Mesendoderm (in vitro differentiated cells): ENCODE measurements around the gene SHANK1.

Experiments used
- DNase-seq: peaks from one replicate; pipeline ENCODE4 v3.0.0; 2013
- H2AK5ac ChIP-seq: 2 replicates; pipeline ENCODE4 v1.6.1; 2013; ENCODE audit warnings: low read length, inconsistent platforms
- H2BK120ac ChIP-seq: 2 replicates; pipeline ENCODE4 v1.6.1; 2013; ENCODE audit warnings: low read depth, mild to moderate bottlenecking, low read length, moderate library complexity, mixed read lengths
- H2BK15ac ChIP-seq: replicated peaks from 2 replicates; pipeline ENCODE4 v1.6.1; 2013; ENCODE audit warnings: low read depth, mild to moderate bottlenecking, moderate library complexity
- H2BK5ac ChIP-seq: 2 replicates; pipeline ENCODE4 v1.6.1; 2013; ENCODE audit warnings: low read length, inconsistent platforms
- H3K18ac ChIP-seq: 2 replicates; pipeline ENCODE4 v1.6.1; 2013; ENCODE audit warnings: mild to moderate bottlenecking, low read length, mixed read lengths
- H3K23ac ChIP-seq: one replicate; pipeline ENCODE4 v1.6.1; 2013; ENCODE audit warnings: low read length
- H3K27ac ChIP-seq: 2 replicates; pipeline ENCODE4 v1.5.1; 2013; ENCODE audit warnings: low read depth, mild to moderate bottlenecking, inconsistent platforms, low read length, moderate library complexity
- H3K27me3 ChIP-seq: 2 replicates; pipeline ENCODE4 v1.6.1; 2013; ENCODE audit warnings: low read length, control low read depth, mild to moderate bottlenecking, inconsistent platforms; ENCODE audit not compliant: insufficient read depth, poor library complexity
- H3K36me3 ChIP-seq: 2 replicates; pipeline ENCODE4 v1.6.1; 2013; ENCODE audit warnings: low read length, inconsistent platforms; ENCODE audit not compliant: control insufficient read depth, insufficient read depth
- H3K4ac ChIP-seq: one replicate; pipeline ENCODE4 v1.6.1; 2013; ENCODE audit warnings: low read depth, mild to moderate bottlenecking, low read length, moderate library complexity
- H3K4me1 ChIP-seq: 2 replicates; pipeline ENCODE4 v1.6.1; 2013; ENCODE audit warnings: low read depth, low read length, inconsistent platforms; ENCODE audit not compliant: control insufficient read depth
- H3K4me2 ChIP-seq: 2 replicates; pipeline ENCODE4 v1.6.1; 2013; ENCODE audit warnings: low read length
- H3K4me3 ChIP-seq: 2 replicates; pipeline ENCODE4 v1.5.1; 2013; ENCODE audit warnings: mild to moderate bottlenecking, low read length
- H3K56ac ChIP-seq: one replicate; pipeline ENCODE4 v1.6.1; 2013; ENCODE audit warnings: low read length
- H3K79me1 ChIP-seq: 2 replicates; pipeline ENCODE4 v1.6.1; 2013; ENCODE audit warnings: low read length, inconsistent platforms
- H3K79me2 ChIP-seq: 2 replicates; pipeline ENCODE4 v1.6.1; 2013; ENCODE audit warnings: mild to moderate bottlenecking, low read length; ENCODE audit not compliant: control insufficient read depth, insufficient read depth
- H3K9ac ChIP-seq: 2 replicates; pipeline ENCODE4 v1.6.1; 2013; ENCODE audit warnings: low read length, inconsistent platforms
- H4K5ac ChIP-seq: one replicate; pipeline ENCODE4 v1.6.1; 2013; ENCODE audit warnings: low read length
- H4K8ac ChIP-seq: one replicate; pipeline ENCODE4 v1.6.1; 2013; ENCODE audit warnings: low read depth, mild to moderate bottlenecking, control low read depth, low read length, moderate library complexity
- WGBS: extraction: QIAGEN DNeasy Blood & Tissue Kit; methylation state at CpG from one replicate; pipeline ENCODE4 v1.1.7; 2013; ENCODE audit warnings: low lambda C conversion rate, missing lambda C conversion rate; ENCODE audit not compliant: insufficient coverage; ENCODE audit errors: extremely low coverage; 5-methylcytosine and 5-hydroxymethylcytosine counted together

SHANK1 gene

DNA sequence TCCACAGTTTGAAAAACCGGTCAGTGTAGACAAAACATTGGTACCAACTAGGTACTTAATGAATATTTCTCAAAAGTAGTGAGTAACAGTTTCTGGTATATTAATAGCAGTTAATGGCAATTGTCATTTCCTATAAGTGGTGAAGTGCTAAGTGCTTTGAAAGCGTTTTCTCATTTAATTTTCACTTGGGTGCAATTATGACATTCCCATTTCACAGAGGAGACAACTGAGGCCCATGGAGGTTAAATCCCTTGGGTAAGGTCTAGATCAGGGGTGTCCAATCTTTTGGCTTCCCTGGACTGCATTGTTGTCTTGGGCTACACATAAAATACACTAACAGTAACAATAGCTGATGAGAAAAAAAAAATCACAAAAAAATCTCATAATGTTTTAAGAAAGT, 79.2 kb downstream of the SHANK1 start:
- no peak overlapping the region for H3K23ac ChIP-seq
- no peaks in the 10 kb centered on the region for H3K27me3 ChIP-seq
- no CpG with 5 or more reads among the region's 2 CpGs for WGBS
- H4K8ac ChIP-seq, result no peak overlapping the region
- H3K4me1 ChIP-seq, result no peaks in the 10 kb centered on the region
- no peak overlapping the region for H3K4ac ChIP-seq
- H3K79me2 ChIP-seq, result no peaks in the 10 kb centered on the region
- no peak overlapping the region for H2AK5ac ChIP-seq
- H3K4me2 ChIP-seq, result no peak overlapping the region
- no peak overlapping the region for H3K56ac ChIP-seq
- H4K5ac ChIP-seq, result no peak overlapping the region
- no peaks in the 10 kb centered on the region for H3K36me3 ChIP-seq
- H3K9ac ChIP-seq, result no peak overlapping the region
- no peak overlapping the region for H2BK5ac ChIP-seq
- H2BK15ac ChIP-seq, result no peak overlapping the region
- no peak overlapping the region for H3K18ac ChIP-seq
- no peak overlapping the region for H3K4me3 ChIP-seq
- no peak overlapping the region for H2BK120ac ChIP-seq
- no peaks in the 10 kb centered on the region for H3K79me1 ChIP-seq
- DNase-seq, result no peak
- no peak overlapping the region for H3K27ac ChIP-seq

- Histone ChIP-seq H3K23ac (no peak within 1 kb of the TSS), H3K9ac (peak within 1 kb of the TSS; percentile 71), H2AK5ac (no peak within 1 kb of the TSS), H3K4ac (no peak within 1 kb of the TSS), H3K36me3 (no peaks in the 10 kb centered on the region), H3K18ac (peak within 1 kb of the TSS; percentile 45), H3K4me2 (peak within 1 kb of the TSS; percentile 79), H2BK5ac (no peak within 1 kb of the TSS), H4K8ac (no peak within 1 kb of the TSS), H3K79me2 (no peaks in the 10 kb centered on the region), H3K4me1 (no peaks in the 10 kb centered on the region), H3K27ac (no peak within 1 kb of the TSS), H3K79me1 (no peaks in the 10 kb centered on the region), H2BK15ac (no peak within 1 kb of the TSS), H3K4me3 (peak within 1 kb of the TSS; percentile 40), H3K27me3 (no peaks in the 10 kb centered on the region), H3K56ac (peak within 1 kb of the TSS; percentile 78), H2BK120ac (no peak within 1 kb of the TSS), H4K5ac (no peak within 1 kb of the TSS)
- DNase-seq, result peak; percentile 71
- WGBS, result no CpG with 5 or more reads among the region's 76 CpGs
Measured at GRCh38 chr19:50639121-50640112, 80.2 kb downstream of the SHANK1 start, which contains the start of gene SYT3. SYT3 (minus strand) TSS chr19:50639881; CDS start chr19:50637411, 2,470 bp downstream.

- Histone ChIP-seq H3K4ac (no peak overlapping the region), H4K5ac (no peak overlapping the region), H2BK120ac (no peak overlapping the region), H3K56ac (no peak overlapping the region), H3K23ac (no peak overlapping the region), H3K4me1 (no peaks in the 10 kb centered on the region), H3K36me3 (no peaks in the 10 kb centered on the region), H4K8ac (no peak overlapping the region), H2AK5ac (no peak overlapping the region), H3K4me3 (no peak overlapping the region), H3K4me2 (no peak overlapping the region), H3K27me3 (no peaks in the 10 kb centered on the region), H3K27ac (no peak overlapping the region), H3K18ac (no peak overlapping the region), H2BK15ac (no peak overlapping the region), H3K79me2 (no peaks in the 10 kb centered on the region), H3K9ac (no peak overlapping the region), H3K79me1 (no peaks in the 10 kb centered on the region), H2BK5ac (no peak overlapping the region)
- no peak for DNase-seq
- no CpG with 5 or more reads among the region's 10 CpGs for WGBS
Measured at GRCh38 chr19:50638600-50638999, 81.0 kb downstream of the SHANK1 start.

DNA sequence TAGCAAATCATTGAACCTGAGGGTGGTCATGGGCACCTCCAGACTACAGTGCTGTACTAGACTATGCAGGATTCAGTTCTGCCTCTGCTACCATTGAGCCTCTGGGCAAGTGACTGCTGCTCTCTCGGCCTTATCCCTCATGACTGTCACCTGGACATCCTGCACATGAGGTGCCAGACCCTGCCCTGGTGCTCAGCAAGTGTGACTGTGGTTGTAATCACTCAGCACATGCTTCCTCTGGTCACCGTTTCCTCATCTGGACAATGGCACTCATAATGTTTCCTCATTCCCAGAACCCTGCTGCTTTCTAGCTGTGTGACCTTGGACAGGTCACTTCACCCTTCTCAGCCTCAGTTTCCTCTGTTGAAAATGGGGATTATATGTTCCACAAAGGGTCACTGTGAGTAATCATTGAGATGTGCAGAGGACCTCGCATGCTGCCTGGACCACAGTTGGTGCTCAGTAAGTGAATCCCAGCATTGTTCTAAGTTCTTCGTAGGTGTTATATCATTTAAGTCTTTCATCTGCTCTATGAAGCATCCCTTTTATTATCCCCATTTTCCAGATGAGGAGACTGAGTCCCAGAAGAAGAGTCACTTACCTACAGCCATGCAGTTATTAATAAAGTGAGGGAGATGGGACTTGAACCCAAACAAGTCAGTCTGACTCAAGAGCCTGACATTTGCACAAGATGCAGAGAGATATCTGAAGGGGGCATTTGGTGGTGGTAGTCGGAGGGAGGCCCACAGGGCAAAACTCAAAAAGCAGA, 83.1 kb downstream of the SHANK1 start:
- Histone ChIP-seq H3K4me2 (no peak overlapping the region), H2BK15ac (no peak overlapping the region), H3K18ac (no peak overlapping the region), H3K4me1 (no peaks in the 10 kb centered on the region), H2BK120ac (no peak overlapping the region), H3K79me2 (no peaks in the 10 kb centered on the region), H4K8ac (no peak overlapping the region), H3K27ac (no peak overlapping the region), H3K36me3 (no peaks in the 10 kb centered on the region), H3K4ac (no peak overlapping the region), H3K9ac (no peak overlapping the region), H2AK5ac (no peak overlapping the region), H3K56ac (no peak overlapping the region), H2BK5ac (no peak overlapping the region), H4K5ac (no peak overlapping the region), H3K79me1 (no peaks in the 10 kb centered on the region), H3K27me3 (no peaks in the 10 kb centered on the region), H3K4me3 (no peak overlapping the region), H3K23ac (no peak overlapping the region)
- no peak for DNase-seq
- no CpG with 5 or more reads among the region's 5 CpGs for WGBS

- H3K27me3 ChIP-seq, result no peaks in the 10 kb centered on the region
- H3K18ac ChIP-seq, result no peak overlapping the region
- WGBS, result no CpG with 5 or more reads among the region's 2 CpGs
- no peak overlapping the region for H4K5ac ChIP-seq
- no peak overlapping the region for H3K23ac ChIP-seq
- DNase-seq, result no peak
- no peak overlapping the region for H3K4me2 ChIP-seq
- H3K56ac ChIP-seq, result no peak overlapping the region
- H3K4me1 ChIP-seq, result no peaks in the 10 kb centered on the region
- H3K9ac ChIP-seq, result no peak overlapping the region
- no peak overlapping the region for H2BK15ac ChIP-seq
- no peaks in the 10 kb centered on the region for H3K79me1 ChIP-seq
- H3K36me3 ChIP-seq, result no peaks in the 10 kb centered on the region
- no peak overlapping the region for H3K4me3 ChIP-seq
- no peak overlapping the region for H3K4ac ChIP-seq
- H3K27ac ChIP-seq, result no peak overlapping the region
- no peak overlapping the region for H4K8ac ChIP-seq
- no peak overlapping the region for H2BK120ac ChIP-seq
- no peaks in the 10 kb centered on the region for H3K79me2 ChIP-seq
- no peak overlapping the region for H2AK5ac ChIP-seq
- no peak overlapping the region for H2BK5ac ChIP-seq
Measured at GRCh38 chr19:50633973-50634372, 85.6 kb downstream of the SHANK1 start.
